CD4-positive, alpha-beta T cell (primary cell): ENCODE data around the gene TXNRD3. TPM values are rescaled to one million over a fixed set of nuclear protein-coding genes. Genes with fewer than 3 reads are reported as not detected.

ENCODE experiments used
- ATAC-seq: fragments of 200-7000 bp; cut with Tn5 transposase; one replicate; pipeline ENCODE4 v1.10.0; 2022; ENCODE audit warnings: mild to moderate bottlenecking; ENCODE audit not compliant: poor library complexity
- CTCF ChIA-PET: fragments of 350-600 bp; sonication (Branson Sonifier 250); formaldehyde crosslinking; loops from one replicate; lab custom pipeline; 2021; ENCODE audit warnings: antibody characterized with exemption, inconsistent platforms; lab: Charles Lee
- POLR2A ChIA-PET: fragments of 350-600 bp; sonication (Branson Sonifier 250); formaldehyde crosslinking; loops from one replicate; lab custom pipeline; 2021; ENCODE audit warnings: antibody characterized with exemption, inconsistent platforms; lab: Charles Lee
- DNase-seq, 14 experiments: peaks; one replicate each; pipeline ENCODE4 v3.0.0-alpha.2; 2013 to 2020; ENCODE audit warnings: mixed read lengths in 2 of 14
- H3K27ac ChIP-seq, 2 donors: one replicate each; pipeline versions ENCODE4 v1.5.1 to v1.7.0; 2013; ENCODE audit warnings: low read length in 2 of 2, low read depth in 1 of 2, mild to moderate bottlenecking in 1 of 2
- H3K27me3 ChIP-seq, 2 experiments: 1 replicate in 1 of 2; 2 replicates in 1 of 2; pipeline versions ENCODE4 v1.6.1 to v1.7.0; 2013; ENCODE audit warnings: low read length in 2 of 2, control low read depth in 1 of 2, mild to moderate bottlenecking in 1 of 2, moderate library complexity in 1 of 2; ENCODE audit not compliant: insufficient read depth in 2 of 2, control insufficient read depth in 1 of 2
- H3K36me3 ChIP-seq: one replicate; pipeline ENCODE4 v1.6.1; 2013; ENCODE audit warnings: low read length, control low read depth; ENCODE audit not compliant: insufficient read depth
- H3K4me1 ChIP-seq: one replicate; pipeline ENCODE4 v1.6.1; 2013; ENCODE audit warnings: low read length, control low read depth; ENCODE audit not compliant: insufficient read depth
- H3K4me3 ChIP-seq: one replicate; pipeline ENCODE4 v1.5.1; 2013; ENCODE audit warnings: mild to moderate bottlenecking, low read length, moderate library complexity
- H3K9me3 ChIP-seq, 2 experiments: 1 replicate in 1 of 2; 2 replicates in 1 of 2; pipeline versions ENCODE4 v1.6.1 to v1.7.0; 2013; ENCODE audit warnings: low read length in 2 of 2, mild to moderate bottlenecking in 2 of 2, control low read depth in 1 of 2, moderate library complexity in 1 of 2; ENCODE audit not compliant: control insufficient read depth in 1 of 2, insufficient read depth in 1 of 2
- H3K27ac Mint-ChIP-seq: one replicate; pipeline ENCODE4 v1.8.0; 2020; ENCODE audit warnings: mixed read lengths
- H3K27me3 Mint-ChIP-seq: one replicate; pipeline ENCODE4 v1.8.0; 2021; ENCODE audit warnings: mixed read lengths
- H3K36me3 Mint-ChIP-seq: one replicate; pipeline ENCODE4 v1.8.0; 2021; ENCODE audit warnings: low read depth, mixed read lengths
- H3K4me1 Mint-ChIP-seq: one replicate; pipeline ENCODE4 v1.8.0; 2021; ENCODE audit warnings: low read depth, mixed read lengths
- H3K4me3 Mint-ChIP-seq: one replicate; pipeline ENCODE4 v1.8.0; 2020; ENCODE audit warnings: mild to moderate bottlenecking, mixed read lengths
- H3K9me3 Mint-ChIP-seq: one replicate; pipeline ENCODE4 v1.8.0; 2020; ENCODE audit warnings: mixed read lengths
- CTCF ChIP-seq: fragments of 200-600 bp; IDR thresholded peaks from one replicate; pipeline ENCODE4 v1.8.0; 2022; ENCODE audit warnings: antibody characterized with exemption, mild to moderate bottlenecking
- intact Hi-C, 2 experiments: fragments of 100-400 bp; cut with DNase I in 1 of 2; cut with micrococcal nuclease in 1 of 2; formaldehyde crosslinking; loops; one replicate each; pipeline versions ENCODE4 v1.15.1 to v1.9.0; 2023 to 2025; cut with DNase I, micrococcal nuclease
- total RNA-seq, 174 experiments: library from RNA in 2 of 174; stranded (reverse) in 2 of 174; gene quantifications; one replicate each; pipeline ENCODE4 v1.2.3 and lab custom pipeline; 2021 to 2026

The TXNRD3 gene
- total RNA-seq, 2 experiments from 2014 or later, result 1.0 to 1.5 TPM

- ChIA-PET POLR2A (no interaction called here), CTCF (interaction anchor here (1.1 to 1.3 kb wide), 2 partner anchors 58 to 864 kb away, joined by 3 to 4 read pairs; no protein-coding TSS in a partner anchor)
- Histone ChIP-seq H3K27me3 (peaks cover 2 to 11% of the 10 kb centered on the region in 2 experiments), H3K36me3 (no peaks in the 10 kb centered on the region), H3K27ac (no peak overlapping the region), H3K4me3 (no peak overlapping the region), H3K4me1 (peaks cover 7% of the 10 kb centered on the region), H3K9me3 (no peaks in the 10 kb centered on the region)
- no peak for DNase-seq
- H3K4me1 Mint-ChIP-seq, result peaks cover 6% of the 10 kb centered on the region
- no peaks in the 10 kb centered on the region for H3K36me3 Mint-ChIP-seq
- H3K9me3 Mint-ChIP-seq, result no peaks in the 10 kb centered on the region
- intact Hi-C loops, result no loop called here
- peaks cover 20% of the 10 kb centered on the region for H3K27me3 Mint-ChIP-seq
- H3K4me3 Mint-ChIP-seq, result no peak overlapping the region
- no peak for ATAC-seq
- TF ChIP-seq CTCF, result no peak
- no peak overlapping the region for H3K27ac Mint-ChIP-seq
Observed at GRCh38 chr3:126680667-126681055, 25.7 kb upstream of the TXNRD3 start.

GRCh38 chr3:126679831-126680666 lies 25.1 kb upstream of the TXNRD3 start:
- Histone ChIP-seq H3K36me3 (no peaks in the 10 kb centered on the region), H3K4me3 (no peak overlapping the region), H3K4me1 (peaks cover 7% of the 10 kb centered on the region), H3K9me3 (no peaks in the 10 kb centered on the region), H3K27me3 (peaks cover 2 to 11% of the 10 kb centered on the region in 2 experiments), H3K27ac (no peak overlapping the region)
- H3K27me3 Mint-ChIP-seq, result peaks cover 20% of the 10 kb centered on the region
- H3K36me3 Mint-ChIP-seq, result no peaks in the 10 kb centered on the region
- H3K9me3 Mint-ChIP-seq, result no peaks in the 10 kb centered on the region
- peaks cover 6% of the 10 kb centered on the region for H3K4me1 Mint-ChIP-seq
- no peak overlapping the region for H3K4me3 Mint-ChIP-seq
- POLR2A ChIA-PET, result no interaction called here
- no peak overlapping the region for H3K27ac Mint-ChIP-seq
- CTCF ChIA-PET, result interaction anchor here (0.9 to 1.4 kb wide), 6 partner anchors 17 to 868 kb away, joined by 3 to 4 read pairs (median 3); partner anchors contain the start of gene PLXNA1
- DNase-seq, result no peak
- intact Hi-C loops, result loop anchor here (1.0 to 5.0 kb wide), 4 partner anchors 302 to 867 kb away; partner anchors contain the start of gene PLXNA1 (in 1 of the 2)
- TF ChIP-seq CTCF, result no peak
- ATAC-seq, result no peak

- intact Hi-C loops, result loop anchor here (1.0 to 5.0 kb wide), 4 partner anchors 303 to 867 kb away; partner anchors contain the start of gene PLXNA1 (in 1 of the 2)
- peak; percentile 81 for ATAC-seq
- Histone ChIP-seq H3K27me3 (peaks cover 2 to 11% of the 10 kb centered on the region in 2 experiments), H3K9me3 (no peaks in the 10 kb centered on the region), H3K27ac (no peak overlapping the region), H3K4me1 (peaks cover 7% of the 10 kb centered on the region), H3K4me3 (no peak overlapping the region), H3K36me3 (no peaks in the 10 kb centered on the region)
- peak; percentile 97 for TF ChIP-seq CTCF
- POLR2A ChIA-PET, result no interaction called here
- CTCF ChIA-PET, result interaction anchor here (0.9 to 1.4 kb wide), 6 partner anchors 18 to 869 kb away, joined by 3 to 4 read pairs (median 3); partner anchors contain the start of gene PLXNA1
- peaks cover 20% of the 10 kb centered on the region for H3K27me3 Mint-ChIP-seq
- H3K27ac Mint-ChIP-seq, result no peak overlapping the region
- no peak overlapping the region for H3K4me3 Mint-ChIP-seq
- peak; percentile 52 to 84 (median 74) for DNase-seq
- no peaks in the 10 kb centered on the region for H3K9me3 Mint-ChIP-seq
- no peaks in the 10 kb centered on the region for H3K36me3 Mint-ChIP-seq
- peaks cover 6% of the 10 kb centered on the region for H3K4me1 Mint-ChIP-seq
Observed at GRCh38 chr3:126679318-126679751, 24.4 kb upstream of the TXNRD3 start.
